Suprapubic skin (tissue), 4 donors: ENCODE data around the gene TSPAN33. TPM values are rescaled to one million over a fixed set of nuclear protein-coding genes. Genes with fewer than 3 reads are reported as not detected.

Experiments used
- DNase-seq, 2 donors: peaks; one replicate each; pipeline ENCODE4 v3.0.0-alpha.2; 2019; ENCODE audit warnings: low spot score in 2 of 2
- H3K27ac ChIP-seq: fragments of 200-600 bp; sonication (generic); one replicate; pipeline ENCODE4 v1.5.1; 2019
- H3K27me3 ChIP-seq: fragments of 200-600 bp; sonication (generic); one replicate; pipeline ENCODE4 v1.5.1; 2019
- H3K36me3 ChIP-seq: fragments of 200-600 bp; sonication (generic); one replicate; pipeline ENCODE4 v1.5.1; 2019
- H3K4me1 ChIP-seq: fragments of 200-600 bp; sonication (generic); one replicate; pipeline ENCODE4 v1.5.1; 2019
- H3K4me3 ChIP-seq: fragments of 200-600 bp; sonication (generic); one replicate; pipeline ENCODE4 v1.5.1; 2019; ENCODE audit warnings: mild to moderate bottlenecking
- H3K9me3 ChIP-seq: fragments of 200-600 bp; sonication (generic); one replicate; pipeline ENCODE4 v1.5.1; 2019
- EP300 ChIP-seq: sonication (generic); formaldehyde crosslinking; IDR thresholded peaks from one replicate; pipeline ENCODE4 v1.6.1; 2017; ENCODE audit warnings: antibody characterized with exemption
- POLR2A ChIP-seq, 2 donors: fragments of 450-650 bp; IDR thresholded peaks; one replicate each; pipeline ENCODE4 v1.6.1; 2017; ENCODE audit warnings: antibody characterized with exemption in 2 of 2, mild to moderate bottlenecking in 2 of 2, moderate library complexity in 2 of 2
- POLR2AphosphoS5 ChIP-seq, 3 donors: sonication (generic); formaldehyde crosslinking; IDR thresholded peaks; one replicate each; pipeline ENCODE4 v1.6.1; 2017; ENCODE audit warnings: antibody characterized with exemption in 3 of 3
- WGBS: methylation state at CpG from one replicate; pipeline ENCODE4 v1.1.5; 2018; 5-methylcytosine and 5-hydroxymethylcytosine counted together
- total RNA-seq, 4 donors: library from RNA; depleted of rRNA; stranded (reverse); fragments of >200 nt; gene quantifications; one replicate each; pipeline ENCODE4 v1.1.0, GENCODE V29; 2016
- TF ChIP-seq, protein P1 (sequence below), 2 donors: fragments of 200-600 bp in 1 of 2; fragments of 450-650 bp in 1 of 2; sonication (generic) in 1 of 2; IDR thresholded peaks; one replicate each; pipeline ENCODE4 v1.5.1; 2016 to 2019; ENCODE audit warnings: antibody characterized with exemption in 2 of 2, mild to moderate bottlenecking in 1 of 2, moderate library complexity in 1 of 2

The TSPAN33 gene
- total RNA-seq, 4 donors from 2014 or later = 9.1 to 17.9 (median 11.1) TPM

DNA sequence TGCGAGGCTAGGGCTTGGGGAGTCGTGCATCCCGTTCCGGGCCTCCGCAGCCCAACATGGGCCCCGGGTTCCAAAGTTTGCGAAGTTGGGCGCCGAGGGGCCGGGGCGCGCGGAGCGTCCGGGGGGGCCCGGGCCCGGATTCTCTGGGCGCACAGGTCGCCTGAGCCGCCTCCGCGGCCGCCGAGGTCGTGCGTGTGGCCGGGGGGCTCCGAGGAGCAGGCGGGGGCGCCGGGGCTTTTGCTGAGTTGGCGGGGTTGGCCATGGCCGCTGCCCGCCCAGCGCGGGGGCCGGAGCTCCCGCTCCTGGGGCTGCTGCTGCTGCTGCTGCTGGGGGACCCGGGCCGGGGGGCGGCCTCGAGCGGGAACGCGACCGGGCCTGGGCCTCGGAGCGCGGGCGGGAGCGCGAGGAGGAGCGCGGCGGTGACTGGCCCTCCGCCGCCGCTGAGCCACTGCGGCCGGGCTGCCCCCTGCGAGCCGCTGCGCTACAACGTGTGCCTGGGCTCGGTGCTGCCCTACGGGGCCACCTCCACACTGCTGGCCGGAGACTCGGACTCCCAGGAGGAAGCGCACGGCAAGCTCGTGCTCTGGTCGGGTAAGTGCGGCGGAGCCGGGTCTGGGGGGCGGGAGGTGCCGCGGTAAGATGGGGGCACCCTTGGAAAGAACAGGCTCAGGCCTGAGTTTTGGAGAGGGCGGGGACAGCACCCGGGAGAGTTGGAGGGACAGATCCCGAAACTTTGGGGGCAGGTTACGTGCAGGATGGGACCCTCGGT lies 44.6 kb downstream of the TSPAN33 start:
- no peak for TF ChIP-seq POLR2AphosphoS5 (IDR thresholded peaks at IDR 0.05)
- no peaks in the 10 kb centered on the region for H3K9me3 ChIP-seq
- WGBS = 1% methylated on average over 29 of the region's 83 CpGs
- DNase-seq = no peak
- no peaks in the 10 kb centered on the region for H3K27me3 ChIP-seq
- no peaks in the 10 kb centered on the region for H3K36me3 ChIP-seq
- H3K27ac ChIP-seq = peak overlapping the region; percentile 28
- H3K4me3 ChIP-seq = peak overlapping the region; percentile 88
- H3K4me1 ChIP-seq = peaks cover 40% of the 10 kb centered on the region

DNA sequence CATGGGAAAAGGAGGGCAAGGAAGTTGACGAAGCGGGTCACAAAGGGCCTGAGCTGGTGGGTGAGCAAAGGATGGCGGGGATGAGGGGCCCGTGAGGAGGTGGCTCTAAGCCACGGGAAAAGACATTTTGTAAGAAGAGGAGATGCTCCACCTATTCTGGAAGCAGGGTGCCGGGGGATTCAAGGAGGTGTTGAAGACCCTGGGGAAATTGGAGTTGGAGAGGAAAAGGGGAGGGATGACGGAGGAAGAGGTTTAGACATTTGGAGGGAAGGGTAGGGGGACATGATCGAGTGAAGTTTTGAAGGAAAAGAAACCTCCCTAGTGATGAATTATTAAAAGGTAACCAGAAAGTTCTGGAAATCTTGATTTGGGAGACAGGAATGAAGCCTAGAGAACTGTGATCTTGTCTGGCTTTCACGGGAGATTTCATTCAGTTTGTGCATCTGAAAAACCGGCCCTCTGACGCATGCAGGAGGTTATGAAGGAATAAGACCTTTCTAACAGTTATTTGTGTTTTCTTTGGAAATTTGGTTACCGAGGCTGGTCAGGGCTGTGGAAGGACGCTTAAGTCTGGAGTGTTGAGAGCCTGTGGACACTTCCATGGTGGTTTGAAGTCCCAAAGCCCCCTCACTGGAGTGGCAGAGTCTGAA lies 45.3 kb downstream of the TSPAN33 start:
- Histone ChIP-seq H3K4me1 (peaks cover 40% of the 10 kb centered on the region), H3K27ac (no peak overlapping the region), H3K36me3 (no peaks in the 10 kb centered on the region), H3K27me3 (no peaks in the 10 kb centered on the region), H3K9me3 (no peaks in the 10 kb centered on the region), H3K4me3 (peak overlapping the region; percentile 88)
- 37% methylated on average over 13 of the region's 13 CpGs for WGBS
- no peak for TF ChIP-seq EP300
- TF ChIP-seq, protein P1, sequence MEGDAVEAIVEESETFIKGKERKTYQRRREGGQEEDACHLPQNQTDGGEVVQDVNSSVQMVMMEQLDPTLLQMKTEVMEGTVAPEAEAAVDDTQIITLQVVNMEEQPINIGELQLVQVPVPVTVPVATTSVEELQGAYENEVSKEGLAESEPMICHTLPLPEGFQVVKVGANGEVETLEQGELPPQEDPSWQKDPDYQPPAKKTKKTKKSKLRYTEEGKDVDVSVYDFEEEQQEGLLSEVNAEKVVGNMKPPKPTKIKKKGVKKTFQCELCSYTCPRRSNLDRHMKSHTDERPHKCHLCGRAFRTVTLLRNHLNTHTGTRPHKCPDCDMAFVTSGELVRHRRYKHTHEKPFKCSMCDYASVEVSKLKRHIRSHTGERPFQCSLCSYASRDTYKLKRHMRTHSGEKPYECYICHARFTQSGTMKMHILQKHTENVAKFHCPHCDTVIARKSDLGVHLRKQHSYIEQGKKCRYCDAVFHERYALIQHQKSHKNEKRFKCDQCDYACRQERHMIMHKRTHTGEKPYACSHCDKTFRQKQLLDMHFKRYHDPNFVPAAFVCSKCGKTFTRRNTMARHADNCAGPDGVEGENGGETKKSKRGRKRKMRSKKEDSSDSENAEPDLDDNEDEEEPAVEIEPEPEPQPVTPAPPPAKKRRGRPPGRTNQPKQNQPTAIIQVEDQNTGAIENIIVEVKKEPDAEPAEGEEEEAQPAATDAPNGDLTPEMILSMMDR (IDR thresholded peaks at IDR 0.05) = no peak
- no peak for DNase-seq

DNA sequence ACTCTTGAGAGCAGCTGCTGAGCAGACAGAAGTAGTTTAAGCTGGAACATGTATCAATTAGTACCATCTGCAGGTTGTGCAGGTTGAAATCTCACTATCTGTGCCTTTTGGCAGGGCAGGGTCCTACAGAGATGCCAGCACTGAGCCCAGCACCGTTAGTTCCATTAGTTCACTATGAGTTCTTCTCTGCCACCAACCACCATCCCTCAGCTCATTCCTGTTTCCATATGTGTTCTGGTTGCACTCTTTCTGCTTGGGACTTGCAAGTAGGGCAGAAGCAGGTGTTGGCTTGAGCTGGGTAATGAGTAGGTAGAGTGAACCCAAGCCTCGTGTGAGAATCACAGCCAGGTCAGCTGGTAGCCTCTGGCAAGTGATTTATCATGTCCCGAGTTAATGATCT lies 46.8 kb downstream of the TSPAN33 start:
- TF ChIP-seq POLR2A (IDR thresholded peaks at IDR 0.05) = no peak
- TF ChIP-seq, protein P1 (IDR thresholded peaks at IDR 0.05) = no peak
- TF ChIP-seq EP300 = no peak
- no peak for TF ChIP-seq POLR2AphosphoS5 (IDR thresholded peaks at IDR 0.05)
- 48% methylated on average over 3 of the region's 3 CpGs for WGBS
- Histone ChIP-seq H3K27ac (no peak overlapping the region), H3K27me3 (no peaks in the 10 kb centered on the region), H3K36me3 (no peaks in the 10 kb centered on the region), H3K9me3 (no peaks in the 10 kb centered on the region), H3K4me1 (peaks cover 33% of the 10 kb centered on the region), H3K4me3 (no peak overlapping the region)
- no peak for DNase-seq

DNA sequence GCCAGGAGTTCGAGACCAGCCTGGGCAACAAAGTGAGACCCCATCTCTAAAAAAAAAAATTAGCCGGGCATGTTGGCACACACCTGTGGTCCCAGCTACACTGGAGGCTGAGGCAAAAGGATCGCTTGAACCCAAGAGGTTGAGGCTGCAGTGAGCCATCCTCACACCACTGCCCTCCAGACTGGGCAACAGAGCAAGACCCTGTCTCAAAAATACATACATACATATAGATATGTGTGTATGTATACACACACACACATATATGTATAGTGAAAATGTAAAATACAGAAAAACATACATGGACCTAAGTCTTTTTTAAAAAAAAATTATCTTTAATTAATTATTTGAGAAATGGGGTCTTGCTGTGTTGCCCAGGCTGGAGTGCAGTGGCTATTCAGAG lies 49.4 kb downstream of the TSPAN33 start:
- H3K9me3 ChIP-seq = no peaks in the 10 kb centered on the region
- no peak for DNase-seq
- H3K4me1 ChIP-seq = peaks cover 22% of the 10 kb centered on the region
- H3K27ac ChIP-seq = no peak overlapping the region
- no peak overlapping the region for H3K4me3 ChIP-seq
- H3K27me3 ChIP-seq = no peaks in the 10 kb centered on the region
- H3K36me3 ChIP-seq = no peaks in the 10 kb centered on the region
- TF ChIP-seq, protein P1 (IDR thresholded peaks at IDR 0.05) = no peak
- no peak for TF ChIP-seq POLR2AphosphoS5 (IDR thresholded peaks at IDR 0.05)
- TF ChIP-seq POLR2A (IDR thresholded peaks at IDR 0.05) = no peak
- TF ChIP-seq EP300 = no peak
- 100% methylated on average over 3 of the region's 3 CpGs for WGBS

DNA sequence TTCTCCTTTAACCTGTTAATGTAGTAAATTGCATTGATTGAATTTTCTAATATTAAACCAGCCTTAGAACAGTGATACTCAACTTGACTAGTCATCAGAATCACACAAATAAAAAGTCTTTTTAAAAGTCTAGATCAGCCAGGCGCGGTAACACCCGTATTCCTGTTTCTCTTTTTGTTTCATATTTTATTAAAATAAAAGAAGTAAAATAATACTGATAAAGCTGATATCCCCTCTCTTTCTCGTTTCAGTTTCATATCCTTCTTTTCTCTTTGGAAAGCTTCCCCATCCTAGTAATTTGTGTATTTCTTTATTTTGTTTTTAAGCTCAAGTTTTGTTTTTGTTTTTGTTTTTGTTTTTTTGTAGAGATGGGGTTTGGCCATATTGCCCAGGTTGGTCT lies 53.3 kb downstream of the TSPAN33 start:
- Histone ChIP-seq H3K4me3 (no peak overlapping the region), H3K4me1 (no peaks in the 10 kb centered on the region), H3K36me3 (no peaks in the 10 kb centered on the region), H3K27me3 (no peaks in the 10 kb centered on the region), H3K27ac (no peak overlapping the region), H3K9me3 (no peaks in the 10 kb centered on the region)
- WGBS = 89% methylated on average over 4 of the region's 4 CpGs
- no peak for DNase-seq
- TF ChIP-seq POLR2A (IDR thresholded peaks at IDR 0.05) = no peak
- no peak for TF ChIP-seq POLR2AphosphoS5 (IDR thresholded peaks at IDR 0.05)
- TF ChIP-seq EP300 = no peak
- TF ChIP-seq, protein P1 (IDR thresholded peaks at IDR 0.05) = no peak
